ENCODE measurements around the gene CCR8.
"Not testable (repeated sequence)": the region's sequence is repeated elsewhere in the genome, so short reads cannot be mapped to it uniquely, and the experiment has no call there.

CCR8 gene

GRCh38 chr3:39350714-39351113 lies 21.2 kb downstream of the CCR8 start:
- no peak for DNase-seq

- not testable (repeated sequence) for DNase-seq
These were observed 21.6 kb downstream of the CCR8 start for GRCh38 chr3:39351134-39351533.

GRCh38 chr3:39353168-39353927 lies 23.8 kb downstream of the CCR8 start:
- not testable (repeated sequence) for DNase-seq

GRCh38 chr3:39358333-39358732 lies 28.8 kb downstream of the CCR8 start:
- DNase-seq = no peak

- DNase-seq = no peak
These were observed 31.9 kb downstream of the CCR8 start for GRCh38 chr3:39361252-39361927.

GRCh38 chr3:39362192-39362591 lies 32.7 kb downstream of the CCR8 start:
- no peak for DNase-seq

GRCh38 chr3:39362812-39363211 lies 33.3 kb downstream of the CCR8 start:
- no peak for DNase-seq

- DNase-seq = not testable (repeated sequence)
These were observed 40.9 kb downstream of the CCR8 start for GRCh38 chr3:39370450-39370849.

GRCh38 chr3:39372833-39373232 lies 43.3 kb downstream of the CCR8 start:
- DNase-seq = no peak

GRCh38 chr3:39376959-39377634 lies 47.6 kb downstream of the CCR8 start:
- DNase-seq = no peak

- no peak for DNase-seq
These were observed 48.6 kb downstream of the CCR8 start for GRCh38 chr3:39378088-39378487.

- no peak for DNase-seq
These were observed 49.7 kb downstream of the CCR8 start for GRCh38 chr3:39378957-39379777.

- DNase-seq = no peak
These were observed 50.3 kb downstream of the CCR8 start for GRCh38 chr3:39379778-39380155.

GRCh38 chr3:39381432-39381831 lies 51.9 kb downstream of the CCR8 start:
- DNase-seq = no peak
